H1 (cell line): ENCODE measurements around the gene TXNDC16. TPM values are rescaled to one million over a fixed set of nuclear protein-coding genes. Genes with fewer than 3 reads are reported as not detected.

Source experiments
- CTCF ChIA-PET: fragments of 300-600 bp; sonication (Branson Sonifier 250); formaldehyde crosslinking; loops from one replicate; lab custom pipeline; 2021; ENCODE audit not compliant: partially characterized antibody; lab: Charles Lee
- POLR2A ChIA-PET: fragments of 300-600 bp; sonication (Branson Sonifier 250); formaldehyde crosslinking; loops from one replicate; lab custom pipeline; 2021; ENCODE audit warnings: inconsistent platforms; ENCODE audit not compliant: partially characterized antibody; lab: Charles Lee
- DNase-seq, 2 experiments: peaks; one replicate each; pipeline versions ENCODE4 v3.0.0 to v3.0.0-alpha.2; 2010 to 2022; ENCODE audit warnings: low spot score in 2 of 2, low read depth in 1 of 2, mixed read lengths in 1 of 2
- FAIRE-seq: peaks from 2 replicates; lab custom pipeline; 2011; peaks lifted over from hg19 to GRCh38; lab: Jason Lieb, UNC
- H2AFZ ChIP-seq: 2 replicates; pipeline ENCODE4 v1.8.1; 2012; ENCODE audit warnings: low read length, inconsistent platforms
- H2AK5ac ChIP-seq: 2 replicates; pipeline ENCODE4 v1.6.1; 2013; ENCODE audit warnings: low read depth, low read length
- H2BK120ac ChIP-seq: replicated peaks from 2 replicates; pipeline ENCODE3; 2013; ENCODE audit warnings: low read depth, low read length, inconsistent platforms
- H2BK12ac ChIP-seq: 2 replicates; pipeline ENCODE4 v1.6.1; 2013; ENCODE audit warnings: low read depth, low read length
- H2BK15ac ChIP-seq: 2 replicates; pipeline ENCODE4 v1.6.1; 2013; ENCODE audit warnings: low read length
- H2BK20ac ChIP-seq: 2 replicates; pipeline ENCODE4 v1.6.1; 2013; ENCODE audit warnings: low read length
- H2BK5ac ChIP-seq: 2 replicates; pipeline ENCODE4 v1.6.1; 2013; ENCODE audit warnings: low read depth, low read length
- H3K14ac ChIP-seq: 2 replicates; pipeline ENCODE4 v1.6.1; 2013; ENCODE audit warnings: inconsistent platforms; ENCODE audit not compliant: insufficient read length
- H3K18ac ChIP-seq: 2 replicates; pipeline ENCODE4 v1.6.1; 2013; ENCODE audit warnings: low read length; ENCODE audit errors: extremely low read depth
- H3K23ac ChIP-seq: 2 replicates; pipeline ENCODE4 v1.6.1; 2013; ENCODE audit warnings: inconsistent platforms; ENCODE audit not compliant: insufficient read length
- H3K23me2 ChIP-seq: 2 replicates; pipeline ENCODE4 v1.6.1; 2013; ENCODE audit warnings: low read depth, low read length
- H3K27ac ChIP-seq: 2 replicates; pipeline ENCODE4 v1.6.1; 2011; ENCODE audit warnings: low read depth, low read length, inconsistent platforms
- H3K27me3 ChIP-seq, 4 experiments: replicated peaks in 1 of 4; 1 replicate in 1 of 4; 2 replicates in 3 of 4; pipeline versions ENCODE4 v1.6.1 to v1.8.1; 2011 to 2013; ENCODE audit warnings: low read length in 3 of 4, mild to moderate bottlenecking in 3 of 4, inconsistent platforms in 2 of 4, mixed read lengths in 2 of 4, moderate library complexity in 1 of 4; ENCODE audit not compliant: control insufficient read depth in 3 of 4, insufficient read depth in 3 of 4; ENCODE audit errors: extremely low read depth in 1 of 4
- H3K36me3 ChIP-seq, 4 experiments: 2 replicates each; pipeline versions ENCODE4 v1.6.1 to v1.8.1; 2011 to 2013; ENCODE audit warnings: mild to moderate bottlenecking in 4 of 4, low read length in 3 of 4, moderate library complexity in 2 of 4, control low read depth in 1 of 4, inconsistent platforms in 1 of 4; ENCODE audit not compliant: insufficient read depth in 4 of 4, control insufficient read depth in 2 of 4
- H3K4ac ChIP-seq: replicated peaks from 2 replicates; pipeline ENCODE3; 2013; ENCODE audit warnings: low read length, low read depth, mixed read lengths, inconsistent platforms; ENCODE audit not compliant: insufficient read length
- H3K4me1 ChIP-seq, 4 experiments: replicated peaks in 1 of 4; 1 replicate in 1 of 4; 2 replicates in 3 of 4; pipeline versions ENCODE4 v1.6.1 to v1.8.1; 2011 to 2013; ENCODE audit warnings: low read length in 3 of 4, inconsistent platforms in 2 of 4, mixed read lengths in 1 of 4; ENCODE audit not compliant: insufficient read depth in 4 of 4, control insufficient read depth in 3 of 4
- H3K4me2 ChIP-seq, 2 experiments: 2 replicates each; pipeline versions ENCODE4 v1.6.1 to v1.8.1; 2011 to 2013; ENCODE audit warnings: low read depth in 2 of 2, low read length in 2 of 2, control low read depth in 1 of 2, inconsistent platforms in 1 of 2, mild to moderate bottlenecking in 1 of 2; ENCODE audit not compliant: insufficient read depth in 1 of 2
- H3K4me3 ChIP-seq, 4 experiments: fragments of 200-600, 300-600 bp in 1 of 4; sonication (generic), shearing (Covaris generic), sonication (Bioruptor Twin) in 1 of 4; 2 replicates each; pipeline versions ENCODE4 v1.5.1 to v1.8.1; 2011 to 2016; ENCODE audit warnings: low read length in 4 of 4, low read depth in 3 of 4, control low read depth in 2 of 4, inconsistent platforms in 2 of 4, mild to moderate bottlenecking in 2 of 4, mixed read lengths in 1 of 4, moderate library complexity in 1 of 4; ENCODE audit not compliant: insufficient read depth in 2 of 4; ENCODE audit errors: extremely low read depth in 1 of 4
- H3K56ac ChIP-seq: replicated peaks from 2 replicates; pipeline ENCODE3; 2013; ENCODE audit warnings: low read depth, mild to moderate bottlenecking, mixed read lengths, low read length, inconsistent platforms; ENCODE audit not compliant: insufficient read length
- H3K79me1 ChIP-seq: 2 replicates; pipeline ENCODE4 v1.6.1; 2013; ENCODE audit warnings: low read depth, low read length, control low read depth
- H3K79me2 ChIP-seq, 2 experiments: 2 replicates each; pipeline versions ENCODE4 v1.6.1 to v1.8.1; 2012 to 2013; ENCODE audit warnings: low read length in 2 of 2, mild to moderate bottlenecking in 2 of 2, inconsistent platforms in 1 of 2; ENCODE audit not compliant: insufficient read depth in 2 of 2, control insufficient read depth in 1 of 2
- H3K9ac ChIP-seq, 4 experiments: replicated peaks in 1 of 4; 1 replicate in 1 of 4; 2 replicates in 3 of 4; pipeline versions ENCODE4 v1.6.1 to v1.8.1; 2011 to 2013; ENCODE audit warnings: low read depth in 3 of 4, low read length in 3 of 4, control low read depth in 2 of 4, mild to moderate bottlenecking in 2 of 4, moderate library complexity in 2 of 4, inconsistent platforms in 1 of 4; ENCODE audit errors: extremely low read depth in 1 of 4
- H3K9me3 ChIP-seq, 2 experiments: 2 replicates each; pipeline versions ENCODE4 v1.6.1 to v1.8.1; 2012 to 2013; ENCODE audit warnings: mild to moderate bottlenecking in 2 of 2, moderate library complexity in 2 of 2, control low read depth in 1 of 2, inconsistent platforms in 1 of 2, low read depth in 1 of 2, low read length in 1 of 2, mixed read lengths in 1 of 2; ENCODE audit not compliant: insufficient read depth in 2 of 2
- H4K20me1 ChIP-seq, 2 experiments: replicated peaks in 1 of 2; 2 replicates each; pipeline versions ENCODE3 to v1.8.1; 2011 to 2013; ENCODE audit warnings: inconsistent platforms in 2 of 2, low read length in 2 of 2, mild to moderate bottlenecking in 1 of 2; ENCODE audit not compliant: insufficient read depth in 2 of 2, control insufficient read depth in 1 of 2
- H4K5ac ChIP-seq: 2 replicates; pipeline ENCODE4 v1.6.1; 2013; ENCODE audit warnings: low read length, low read depth, mixed read lengths, inconsistent platforms; ENCODE audit not compliant: insufficient read length
- H4K8ac ChIP-seq: 2 replicates; pipeline ENCODE4 v1.8.0; 2013; ENCODE audit warnings: mild to moderate bottlenecking, moderate library complexity, low read length, inconsistent platforms; ENCODE audit not compliant: insufficient read depth; ENCODE audit errors: extremely low read depth
- H4K91ac ChIP-seq: replicated peaks from 2 replicates; pipeline ENCODE3; 2013; ENCODE audit warnings: low read length, mixed read lengths, inconsistent platforms; ENCODE audit not compliant: insufficient read length
- CEBPB ChIP-seq: IDR thresholded peaks from 2 replicates; pipeline ENCODE4 v1.6.1; 2012; ENCODE audit warnings: low read depth, low read length
- POLR2AphosphoS5 ChIP-seq: IDR thresholded peaks from 2 replicates; pipeline ENCODE4 v1.6.1; 2011; ENCODE audit warnings: low read depth, low read length
- WGBS, 2 experiments: shearing (Covaris generic) in 1 of 2; methylation state at CpG; one replicate each; pipeline versions ENCODE4 v1.1.6 to v1.1.7; 2013 to 2015; ENCODE audit warnings: low lambda C conversion rate in 2 of 2, mixed read lengths in 2 of 2, inconsistent platforms in 1 of 2, low coverage in 1 of 2, missing lambda C conversion rate in 1 of 2; ENCODE audit not compliant: insufficient replicate concordance in 2 of 2, insufficient coverage in 1 of 2, insufficient read length in 1 of 2; ENCODE audit errors: extremely low coverage in 1 of 2, missing lambda C conversion rate in 1 of 2; 5-methylcytosine and 5-hydroxymethylcytosine counted together
- polyA plus RNA-seq, 7 experiments: library from polyadenylated mRNA; depleted of rRNA in 3 of 7; stranded (reverse) in 5 of 7; unstranded in 2 of 7; fragments of >200 nt in 5 of 7; fragments of 200-250 nt in 2 of 7; gene quantifications; 1 replicate in 5 of 7; 2 replicates in 1 of 7; 4 replicates in 1 of 7; pipeline versions ENCODE4 v1.2.1 to v1.2.3, GENCODE V29; 2011 to 2013; ENCODE audit warnings: missing spikeins in 2 of 7, mixed read lengths in 2 of 7
- total RNA-seq: library from RNA; stranded (reverse); fragmentation: NEBNext Ultra II Directional; extraction: Animal tissue kit (Norgen Biotek cat#: 25700); gene quantifications from 2 replicates; pipeline ENCODE4 v1.2.1, GENCODE V29; 2021
- TF ChIP-seq, protein P1 (sequence below): IDR thresholded peaks from 2 replicates; pipeline ENCODE4 v1.6.1; 2011; ENCODE audit warnings: low read length, improper control_type of control experiment

The TXNDC16 gene
- total and polyA plus RNA-seq, 2 of the 8 experiments (the other 6 are each of a cell fraction or from before 2014, with no cell fraction given), result 6.7 to 14.3 TPM

DNA sequence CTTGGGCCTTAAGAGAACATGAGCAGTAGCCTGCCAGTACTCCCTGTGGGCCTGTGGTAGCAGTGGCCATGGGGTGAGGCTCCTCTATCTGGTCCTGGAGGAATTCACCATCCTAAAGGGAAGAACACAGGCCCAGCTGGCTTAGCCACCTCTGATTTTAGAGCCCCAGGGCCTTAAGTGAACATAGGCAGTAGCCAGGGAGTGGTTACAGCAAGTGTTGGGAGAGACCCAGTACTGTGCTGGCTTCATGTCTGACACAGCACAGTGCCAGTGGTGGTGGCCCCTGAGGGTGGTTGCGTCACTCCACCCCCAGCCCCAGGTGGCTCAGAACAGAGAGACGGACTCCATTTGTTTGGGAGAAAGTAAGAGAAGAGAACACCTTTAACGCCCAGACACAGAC lies 105.1 kb downstream of the TXNDC16 start:
- DNase-seq (no peak), FAIRE-seq (no peak)
- POLR2A ChIA-PET, result no interaction called here
- H3K79me2 ChIP-seq, result no peaks in the 10 kb centered on the region
- H4K5ac ChIP-seq, result no peak overlapping the region
- no peak overlapping the region for H4K8ac ChIP-seq
- no peaks in the 10 kb centered on the region for H3K23me2 ChIP-seq
- no peaks in the 10 kb centered on the region for H3K9me3 ChIP-seq
- no peaks in the 10 kb centered on the region for H3K79me1 ChIP-seq
- H3K18ac ChIP-seq, result no peak overlapping the region
- no peak overlapping the region for H2BK5ac ChIP-seq
- H3K4ac ChIP-seq, result no peak overlapping the region
- no peak overlapping the region for H3K4me2 ChIP-seq
- no peak overlapping the region for H2BK12ac ChIP-seq
- H3K27me3 ChIP-seq, result no peaks in the 10 kb centered on the region
- H3K27ac ChIP-seq, result no peak overlapping the region
- no peak overlapping the region for H3K4me3 ChIP-seq
- no peaks in the 10 kb centered on the region for H3K4me1 ChIP-seq
- no peaks in the 10 kb centered on the region for H3K36me3 ChIP-seq
- no peak overlapping the region for H3K14ac ChIP-seq
- H3K9ac ChIP-seq, result no peak overlapping the region
- peaks cover 0 to 2% of the 10 kb centered on the region in 2 experiments for H4K20me1 ChIP-seq
- no peak overlapping the region for H3K56ac ChIP-seq
- no peak overlapping the region for H2AFZ ChIP-seq
- H3K23ac ChIP-seq, result no peak overlapping the region
- no peak overlapping the region for H2AK5ac ChIP-seq
- no peak overlapping the region for H2BK15ac ChIP-seq
- no peak overlapping the region for H2BK20ac ChIP-seq
- TF ChIP-seq, protein P1, sequence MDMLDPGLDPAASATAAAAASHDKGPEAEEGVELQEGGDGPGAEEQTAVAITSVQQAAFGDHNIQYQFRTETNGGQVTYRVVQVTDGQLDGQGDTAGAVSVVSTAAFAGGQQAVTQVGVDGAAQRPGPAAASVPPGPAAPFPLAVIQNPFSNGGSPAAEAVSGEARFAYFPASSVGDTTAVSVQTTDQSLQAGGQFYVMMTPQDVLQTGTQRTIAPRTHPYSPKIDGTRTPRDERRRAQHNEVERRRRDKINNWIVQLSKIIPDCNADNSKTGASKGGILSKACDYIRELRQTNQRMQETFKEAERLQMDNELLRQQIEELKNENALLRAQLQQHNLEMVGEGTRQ, result no peak
- TF ChIP-seq POLR2AphosphoS5 (no peak), CEBPB (peak; percentile 22; the same call in 1 of the 2 replicates)
- H4K91ac ChIP-seq, result no peak overlapping the region
- H2BK120ac ChIP-seq, result no peak overlapping the region
- CTCF ChIA-PET, result interaction anchor here (0.6 to 1.3 kb wide), 5 partner anchors 9 to 147 kb away, joined by 3 to 4 read pairs (median 3); partner anchors contain the start of gene TXNDC16
- 88% methylated on average over 3 of the region's 3 CpGs; no CpG with 5 or more reads in 1 of the 2 experiments for WGBS, 2 experiments
